Tibial nerve (tissue), 3 donors: Measurements from ENCODE around the gene SH2D3C.

Experiments
- POLR2A ChIP-seq, 2 donors: fragments of 450-650 bp; IDR thresholded peaks; one replicate each; pipeline ENCODE4 v1.6.1; 2017; ENCODE audit warnings: antibody characterized with exemption in 2 of 2, mild to moderate bottlenecking in 2 of 2, moderate library complexity in 2 of 2
- TF ChIP-seq, protein P1 (sequence below), 5 experiments: fragments of 200-600 bp in 3 of 5; fragments of 450-650 bp in 2 of 5; sonication (generic) in 3 of 5; IDR thresholded peaks; one replicate each; pipeline ENCODE4 v1.5.1; 2016 to 2019; ENCODE audit warnings: antibody characterized with exemption in 5 of 5, mild to moderate bottlenecking in 3 of 5, moderate library complexity in 2 of 5

DNA sequence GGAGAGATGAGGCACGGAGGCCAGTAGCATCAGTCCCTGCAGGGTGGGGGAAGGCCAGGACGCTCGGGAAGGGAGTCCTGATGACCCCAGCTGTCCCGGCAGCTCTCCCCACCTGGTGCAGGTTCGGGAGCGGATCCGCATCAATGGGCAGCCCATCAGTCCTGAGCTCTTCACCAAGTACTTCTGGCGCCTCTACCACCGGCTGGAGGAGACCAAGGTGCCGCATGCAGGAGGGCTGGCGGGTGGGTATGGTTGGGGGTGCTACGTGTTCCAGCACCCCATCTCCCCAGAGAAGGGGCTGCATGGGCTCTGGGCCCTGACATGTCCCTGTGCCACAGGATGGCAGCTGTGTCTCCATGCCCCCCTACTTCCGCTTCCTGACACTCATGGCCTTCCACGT, 28.4 kb upstream of the SH2D3C start:
- TF ChIP-seq, protein P1, sequence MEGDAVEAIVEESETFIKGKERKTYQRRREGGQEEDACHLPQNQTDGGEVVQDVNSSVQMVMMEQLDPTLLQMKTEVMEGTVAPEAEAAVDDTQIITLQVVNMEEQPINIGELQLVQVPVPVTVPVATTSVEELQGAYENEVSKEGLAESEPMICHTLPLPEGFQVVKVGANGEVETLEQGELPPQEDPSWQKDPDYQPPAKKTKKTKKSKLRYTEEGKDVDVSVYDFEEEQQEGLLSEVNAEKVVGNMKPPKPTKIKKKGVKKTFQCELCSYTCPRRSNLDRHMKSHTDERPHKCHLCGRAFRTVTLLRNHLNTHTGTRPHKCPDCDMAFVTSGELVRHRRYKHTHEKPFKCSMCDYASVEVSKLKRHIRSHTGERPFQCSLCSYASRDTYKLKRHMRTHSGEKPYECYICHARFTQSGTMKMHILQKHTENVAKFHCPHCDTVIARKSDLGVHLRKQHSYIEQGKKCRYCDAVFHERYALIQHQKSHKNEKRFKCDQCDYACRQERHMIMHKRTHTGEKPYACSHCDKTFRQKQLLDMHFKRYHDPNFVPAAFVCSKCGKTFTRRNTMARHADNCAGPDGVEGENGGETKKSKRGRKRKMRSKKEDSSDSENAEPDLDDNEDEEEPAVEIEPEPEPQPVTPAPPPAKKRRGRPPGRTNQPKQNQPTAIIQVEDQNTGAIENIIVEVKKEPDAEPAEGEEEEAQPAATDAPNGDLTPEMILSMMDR (IDR thresholded peaks at IDR 0.05) = no peak
- TF ChIP-seq POLR2A (IDR thresholded peaks at IDR 0.05) = no peak
